SK-N-SH (cell line): Measurements from ENCODE around the gene SLC35E2B. TPM values are rescaled to one million over a fixed set of nuclear protein-coding genes. Genes with fewer than 3 reads are reported as not detected.

Experiments used
- CTCF ChIA-PET: fragments of 300-600, 350-600 bp; formaldehyde crosslinking; extraction: SDS; loops from one replicate; lab custom pipeline; 2021; lab: Yijun Ruan, JAX
- POLR2A ChIA-PET: fragments of 350-600 bp; sonication (Branson Sonifier 250); formaldehyde crosslinking; extraction: SDS; loops from one replicate; lab custom pipeline; 2020; ENCODE audit warnings: antibody characterized with exemption, inconsistent platforms; lab: Yijun Ruan, JAX
- DNase-seq: peaks from one replicate; pipeline ENCODE4 v3.0.0; 2012
- H2AFZ ChIP-seq: fragments of 200-600 bp; sonication (generic); 2 replicates; pipeline ENCODE4 v1.8.1; 2016; ENCODE audit warnings: antibody characterized with exemption, mild to moderate bottlenecking, low read depth
- H3F3A ChIP-seq: fragments of 200-600 bp; sonication (generic); replicated peaks from 2 replicates; pipeline ENCODE3; 2016; ENCODE audit warnings: antibody characterized with exemption, mild to moderate bottlenecking; ENCODE audit not compliant: insufficient read depth
- H3K27ac ChIP-seq, 2 experiments: fragments of 200-500 bp in 1 of 2; fragments of 200-600 bp in 1 of 2; sonication (Bioruptor generic) in 1 of 2; sonication (generic), shearing (Covaris generic) in 1 of 2; 2 replicates each; pipeline versions ENCODE4 v1.5.1 to v1.6.1; 2014 to 2016; ENCODE audit warnings: low read depth in 2 of 2, inconsistent platforms in 1 of 2, low read length in 1 of 2, mild to moderate bottlenecking in 1 of 2, mixed read lengths in 1 of 2
- H3K27me3 ChIP-seq: fragments of 200-600 bp; sonication (generic), shearing (Covaris generic); 2 replicates; pipeline ENCODE4 v1.6.1; 2016; ENCODE audit warnings: mixed run types; ENCODE audit not compliant: insufficient read depth
- H3K36me3 ChIP-seq, 2 experiments: fragments of 200-500 bp in 1 of 2; fragments of 200-600 bp in 1 of 2; sonication (Bioruptor generic) in 1 of 2; sonication (generic) in 1 of 2; replicated peaks in 1 of 2; 2 replicates each; pipeline versions ENCODE3 to v1.5.1; 2014 to 2016; ENCODE audit warnings: low read length in 1 of 2, mild to moderate bottlenecking in 1 of 2; ENCODE audit not compliant: insufficient read depth in 2 of 2, control insufficient read depth in 1 of 2
- H3K4me1 ChIP-seq, 2 experiments: fragments of 200-500 bp in 1 of 2; fragments of 200-600 bp in 1 of 2; sonication (Bioruptor generic) in 1 of 2; sonication (generic), shearing (Covaris generic) in 1 of 2; 2 replicates each; pipeline versions ENCODE4 v1.5.1 to v1.6.1; 2014 to 2016; ENCODE audit warnings: low read depth in 1 of 2, low read length in 1 of 2, mixed run types in 1 of 2; ENCODE audit not compliant: insufficient read depth in 2 of 2, control insufficient read depth in 1 of 2
- H3K4me2 ChIP-seq: fragments of 200-600 bp; sonication (generic), shearing (Covaris generic); 2 replicates; pipeline ENCODE4 v1.6.1; 2017; ENCODE audit warnings: mixed run types
- H3K4me3 ChIP-seq, 2 experiments: fragments of 200-500 bp in 1 of 2; fragments of 200-600 bp in 1 of 2; sonication (Bioruptor generic) in 1 of 2; sonication (generic), shearing (Covaris generic) in 1 of 2; 2 replicates each; pipeline versions ENCODE4 v1.5.1 to v1.8.1; 2014 to 2016; ENCODE audit warnings: low read depth in 2 of 2, inconsistent platforms in 1 of 2, low read length in 1 of 2, mild to moderate bottlenecking in 1 of 2, mixed read lengths in 1 of 2, moderate library complexity in 1 of 2
- H3K79me2 ChIP-seq: fragments of 200-600 bp; sonication (generic); 2 replicates; pipeline ENCODE4 v1.8.1; 2017; ENCODE audit warnings: mild to moderate bottlenecking; ENCODE audit not compliant: insufficient read depth
- H3K9ac ChIP-seq: fragments of 200-600 bp; sonication (generic); 2 replicates; pipeline ENCODE4 v1.6.1; 2017; ENCODE audit warnings: mixed run types
- H3K9me2 ChIP-seq: fragments of 200-600 bp; sonication (generic); 2 replicates; pipeline ENCODE4 v1.6.1; 2017; ENCODE audit warnings: mixed run types
- H3K9me3 ChIP-seq: fragments of 200-600 bp; sonication (generic); 2 replicates; pipeline ENCODE4 v1.6.1; 2017; ENCODE audit warnings: mixed run types, mild to moderate bottlenecking, moderate library complexity
- H4K20me1 ChIP-seq: fragments of 200-600 bp; sonication (generic); 2 replicates; pipeline ENCODE4 v1.6.1; 2017; ENCODE audit warnings: mild to moderate bottlenecking, mixed run types; ENCODE audit not compliant: insufficient read depth
- CHD2 ChIP-seq: fragments of 150-350 bp; IDR thresholded peaks from 2 replicates; pipeline ENCODE4 v1.6.1; 2018; ENCODE audit warnings: low read length; ENCODE audit not compliant: partially characterized antibody
- ELF1 ChIP-seq: IDR thresholded peaks from 2 replicates; pipeline ENCODE4 v1.4.0; 2012
- EP300 ChIP-seq, 2 experiments: IDR thresholded peaks; 2 replicates each; pipeline versions ENCODE4 v1.4.0 to v1.6.1; 2012; ENCODE audit warnings: borderline replicate concordance in 1 of 2, low read depth in 1 of 2, low read length in 1 of 2
- EZH2phosphoT487 ChIP-seq: fragments of 200-600 bp; sonication (generic); IDR thresholded peaks from 2 replicates; pipeline ENCODE4 v1.6.1; 2017; ENCODE audit warnings: low read depth, mixed run types, mild to moderate bottlenecking, antibody characterized with exemption, moderate library complexity, borderline replicate concordance
- FOXM1 ChIP-seq: IDR thresholded peaks from 2 replicates; pipeline ENCODE4 v1.4.0; 2012; ENCODE audit warnings: low read depth, mild to moderate bottlenecking
- GABPA ChIP-seq: IDR thresholded peaks from 2 replicates; pipeline ENCODE4 v1.4.0; 2012; ENCODE audit warnings: low read depth, mild to moderate bottlenecking
- GATA2 ChIP-seq: sonication (generic); formaldehyde crosslinking; IDR thresholded peaks from 2 replicates; pipeline ENCODE4 v1.5.0; 2020; ENCODE audit warnings: mild to moderate bottlenecking, missing genetic modification reagents
- NFIC ChIP-seq: IDR thresholded peaks from 2 replicates; pipeline ENCODE4 v1.4.0; 2012; ENCODE audit warnings: borderline replicate concordance
- NRF1 ChIP-seq: IDR thresholded peaks from 2 replicates; pipeline ENCODE4 v1.6.1; 2012; ENCODE audit warnings: low read depth, mild to moderate bottlenecking, low read length
- PBX3 ChIP-seq: IDR thresholded peaks from 2 replicates; pipeline ENCODE4; 2012
- RCOR1 ChIP-seq: fragments of 150-350 bp; IDR thresholded peaks from 2 replicates; pipeline ENCODE4 v1.6.1; 2017; ENCODE audit warnings: antibody characterized with exemption, low read length
- RXRA ChIP-seq: IDR thresholded peaks from 2 replicates; pipeline ENCODE4 v1.4.0; 2012; ENCODE audit warnings: low read depth, mild to moderate bottlenecking, borderline replicate concordance
- SIN3A ChIP-seq: IDR thresholded peaks from 2 replicates; pipeline ENCODE4 v1.6.1; 2012; ENCODE audit warnings: low read depth, mild to moderate bottlenecking, low read length, moderate library complexity, borderline replicate concordance
- SMC3 ChIP-seq: IDR thresholded peaks from 2 replicates; pipeline ENCODE4 v1.6.1; 2012; ENCODE audit warnings: low read depth, low read length, improper control_type of control experiment
- TAF1 ChIP-seq: IDR thresholded peaks from 2 replicates; pipeline ENCODE4 v1.6.1; 2012; ENCODE audit warnings: low read depth, mild to moderate bottlenecking, low read length, moderate library complexity, borderline replicate concordance
- TCF12 ChIP-seq: IDR thresholded peaks from 2 replicates; pipeline ENCODE4 v1.4.0; 2012
- USF2 ChIP-seq: fragments of 150-350 bp; IDR thresholded peaks from 2 replicates; pipeline ENCODE4 v1.6.1; 2017; ENCODE audit warnings: antibody characterized with exemption, low read length, low read depth, borderline replicate concordance
- WGBS: methylation state at CpG from one replicate; pipeline ENCODE4 v1.1.6; 2017; ENCODE audit warnings: low lambda C conversion rate; 5-methylcytosine and 5-hydroxymethylcytosine counted together
- polyA plus RNA-seq, 3 experiments: library from polyadenylated mRNA; depleted of rRNA; stranded (reverse); fragments of >200 nt; gene quantifications; 2 replicates each; pipeline ENCODE4 v1.2.3, GENCODE V29; 2012
- TF ChIP-seq, protein P1 (sequence below): fragments of 200-600 bp; sonication (generic); IDR thresholded peaks from 2 replicates; pipeline ENCODE4 v1.6.1; 2017; ENCODE audit warnings: antibody characterized with exemption, mild to moderate bottlenecking, moderate library complexity
- TF ChIP-seq, protein P2 (sequence below): IDR thresholded peaks from 2 replicates; pipeline ENCODE4 v1.4.0; 2012; ENCODE audit warnings: low read depth

The SLC35E2B gene
- polyA plus RNA-seq, 1 of the 3 experiments (the other 2 are of a cell fraction) = 20.5 TPM

GRCh38 chr1:1617925-1618324 lies 74.7 kb downstream of the SLC35E2B start:
- ChIA-PET CTCF (interaction anchor here (0.6 kb wide), 1 partner anchor 211 kb away, joined by 3 read pairs; no protein-coding TSS in a partner anchor), POLR2A (no interaction called here)
- TF ChIP-seq, protein P1, sequence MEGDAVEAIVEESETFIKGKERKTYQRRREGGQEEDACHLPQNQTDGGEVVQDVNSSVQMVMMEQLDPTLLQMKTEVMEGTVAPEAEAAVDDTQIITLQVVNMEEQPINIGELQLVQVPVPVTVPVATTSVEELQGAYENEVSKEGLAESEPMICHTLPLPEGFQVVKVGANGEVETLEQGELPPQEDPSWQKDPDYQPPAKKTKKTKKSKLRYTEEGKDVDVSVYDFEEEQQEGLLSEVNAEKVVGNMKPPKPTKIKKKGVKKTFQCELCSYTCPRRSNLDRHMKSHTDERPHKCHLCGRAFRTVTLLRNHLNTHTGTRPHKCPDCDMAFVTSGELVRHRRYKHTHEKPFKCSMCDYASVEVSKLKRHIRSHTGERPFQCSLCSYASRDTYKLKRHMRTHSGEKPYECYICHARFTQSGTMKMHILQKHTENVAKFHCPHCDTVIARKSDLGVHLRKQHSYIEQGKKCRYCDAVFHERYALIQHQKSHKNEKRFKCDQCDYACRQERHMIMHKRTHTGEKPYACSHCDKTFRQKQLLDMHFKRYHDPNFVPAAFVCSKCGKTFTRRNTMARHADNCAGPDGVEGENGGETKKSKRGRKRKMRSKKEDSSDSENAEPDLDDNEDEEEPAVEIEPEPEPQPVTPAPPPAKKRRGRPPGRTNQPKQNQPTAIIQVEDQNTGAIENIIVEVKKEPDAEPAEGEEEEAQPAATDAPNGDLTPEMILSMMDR = no peak
- TF ChIP-seq RXRA = no peak
- no peak for TF ChIP-seq USF2
- no peak for TF ChIP-seq TAF1
- no peak for TF ChIP-seq ELF1
- TF ChIP-seq RCOR1 = no peak
- TF ChIP-seq, protein P2, sequence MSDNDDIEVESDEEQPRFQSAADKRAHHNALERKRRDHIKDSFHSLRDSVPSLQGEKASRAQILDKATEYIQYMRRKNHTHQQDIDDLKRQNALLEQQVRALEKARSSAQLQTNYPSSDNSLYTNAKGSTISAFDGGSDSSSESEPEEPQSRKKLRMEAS = no peak
- no peak for TF ChIP-seq GATA2 (CRISPR knock-in tag)
- TF ChIP-seq PBX3 = no peak
- no peak for TF ChIP-seq TCF12
- no peak for TF ChIP-seq NRF1
- no peak for TF ChIP-seq CHD2
- TF ChIP-seq EZH2phosphoT487 = no peak
- no peak for TF ChIP-seq SIN3A
- TF ChIP-seq GABPA = no peak
- TF ChIP-seq FOXM1 = no peak
- TF ChIP-seq SMC3 = no peak
- TF ChIP-seq NFIC = no peak
- TF ChIP-seq EP300 (IDR thresholded peaks at IDR 0.05; ENCODE audit: borderline replicate concordance in 1 of 2, low read depth in 1 of 2, low read length in 1 of 2) = no peak
- Histone ChIP-seq H3K27ac (no peak overlapping the region), H3F3A (no peaks in the 10 kb centered on the region), H3K36me3 (peaks cover 3 to 7% of the 10 kb centered on the region in 2 experiments), H3K4me3 (no peak overlapping the region), H3K9ac (no peak overlapping the region), H3K4me2 (no peak overlapping the region), H3K9me2 (no peaks in the 10 kb centered on the region), H3K4me1 (peaks cover 0 to 18% of the 10 kb centered on the region in 2 experiments; a peak in 1 of 4 replicates), H2AFZ (no peak overlapping the region), H3K27me3 (no peaks in the 10 kb centered on the region), H3K79me2 (peaks cover 49% of the 10 kb centered on the region), H3K9me3 (no peaks in the 10 kb centered on the region), H4K20me1 (peaks cover 10% of the 10 kb centered on the region)
- WGBS = 100% methylated on average over 1 of the region's 6 CpGs
- DNase-seq = no peak
